NCI-H748 (cell line): ENCODE results near the gene ZNF681.
"Not testable (repeated sequence)": the region's sequence is repeated elsewhere in the genome, so short reads cannot be mapped to it uniquely, and the experiment has no call there.

Experiments used
- DNase-seq: peaks from one replicate; lab custom pipeline; 2025; ENCODE audit not compliant: unreplicated experiment; lab: John Stamatoyannopoulos, UW

ZNF681 gene

DNA sequence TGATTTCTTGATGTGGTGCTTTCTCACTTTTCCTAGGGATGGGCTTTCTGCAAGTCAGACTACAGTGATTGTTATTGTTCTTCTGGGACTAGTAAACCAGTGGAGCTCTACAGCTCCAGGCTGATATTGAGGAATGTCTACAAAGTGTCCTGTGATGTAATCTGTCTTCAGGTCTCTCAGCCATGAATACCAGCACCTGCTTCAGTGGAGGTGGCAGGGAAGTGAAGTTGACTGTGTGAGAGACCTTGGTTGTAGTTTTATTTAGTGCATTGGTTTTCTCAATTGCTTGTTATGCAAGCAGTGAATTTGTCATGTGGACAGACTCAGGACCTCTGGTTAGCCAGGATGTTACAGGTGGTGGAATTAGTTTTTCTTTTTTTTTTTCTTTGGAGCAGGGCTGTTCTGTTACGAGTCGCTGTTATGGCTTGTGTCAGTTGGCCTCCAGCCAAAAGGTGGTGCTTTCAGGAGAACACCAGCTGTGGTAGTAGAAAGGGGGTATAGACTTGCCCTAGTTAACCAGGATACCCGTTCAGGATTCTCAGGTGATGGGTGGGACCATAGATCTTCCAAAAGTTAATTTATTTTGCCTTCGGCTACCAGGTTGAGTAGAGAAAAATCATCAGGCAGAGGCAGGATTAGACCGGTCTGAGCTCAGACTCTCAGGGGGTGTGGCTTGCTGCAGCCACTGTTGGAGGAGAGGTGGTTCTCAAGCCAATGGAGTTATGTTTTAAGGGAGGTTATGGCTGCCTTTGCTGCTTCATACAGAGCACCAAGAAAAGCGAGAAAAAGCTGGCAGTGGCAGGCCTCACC is 59.8 kb downstream of the ZNF681 start:
- DNase-seq, result peak; percentile 54

DNA sequence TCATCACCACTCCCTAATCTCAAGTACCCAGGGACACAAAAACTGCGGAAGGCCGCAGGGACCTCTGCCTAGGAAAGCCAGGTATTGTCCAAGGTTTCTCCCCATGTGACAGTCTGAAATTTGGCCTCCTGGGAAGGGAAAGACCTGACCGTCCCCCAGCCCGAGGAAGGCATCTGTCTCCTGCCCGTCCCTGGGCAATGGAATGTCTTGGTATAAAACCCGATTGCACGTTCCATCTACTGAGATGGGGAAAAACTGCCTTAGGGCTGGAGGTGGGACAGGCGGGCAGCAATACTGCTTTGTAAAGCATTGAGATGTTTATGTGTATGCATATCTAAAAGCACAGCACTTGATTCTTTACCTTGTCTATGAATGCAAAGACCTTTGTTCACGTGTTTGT is 65.8 kb downstream of the ZNF681 start:
- not testable (repeated sequence) for DNase-seq
